CD4-positive, alpha-beta T cell treated with Interleukin-10 for 1 hour (primary cell): ENCODE measurements around the gene HHAT.

Experiments
- DNase-seq: peaks from one replicate; pipeline ENCODE4 v3.0.0-alpha.2; 2020

The HHAT gene

GRCh38 chr1:210691039-210691610 lies 362.4 kb downstream of the HHAT start:
- no peak for DNase-seq

- no peak for DNase-seq
These were observed 364.1 kb downstream of the HHAT start for GRCh38 chr1:210692796-210693195.

DNA sequence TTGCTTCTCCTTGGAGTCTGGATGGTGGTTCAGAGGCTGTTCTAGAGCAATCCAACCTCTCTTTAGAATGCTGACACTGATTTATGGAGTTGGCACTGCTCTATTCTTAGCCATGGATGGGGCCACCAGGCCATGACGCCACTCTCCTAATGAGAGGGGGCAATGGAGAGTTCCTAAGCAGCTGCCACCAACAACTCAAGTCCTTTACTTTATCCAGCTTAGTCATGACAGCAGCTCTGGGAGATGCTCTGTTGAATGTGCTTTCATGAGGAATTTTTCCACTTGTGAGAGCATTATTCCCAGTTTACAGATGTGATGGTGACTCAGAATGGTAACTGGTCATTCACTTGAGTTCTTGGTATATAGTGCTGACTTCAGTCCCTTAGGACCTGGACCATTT lies 366.3 kb downstream of the HHAT start:
- no peak for DNase-seq

- DNase-seq, result no peak
These were observed 368.0 kb downstream of the HHAT start for GRCh38 chr1:210696709-210697108.

DNA sequence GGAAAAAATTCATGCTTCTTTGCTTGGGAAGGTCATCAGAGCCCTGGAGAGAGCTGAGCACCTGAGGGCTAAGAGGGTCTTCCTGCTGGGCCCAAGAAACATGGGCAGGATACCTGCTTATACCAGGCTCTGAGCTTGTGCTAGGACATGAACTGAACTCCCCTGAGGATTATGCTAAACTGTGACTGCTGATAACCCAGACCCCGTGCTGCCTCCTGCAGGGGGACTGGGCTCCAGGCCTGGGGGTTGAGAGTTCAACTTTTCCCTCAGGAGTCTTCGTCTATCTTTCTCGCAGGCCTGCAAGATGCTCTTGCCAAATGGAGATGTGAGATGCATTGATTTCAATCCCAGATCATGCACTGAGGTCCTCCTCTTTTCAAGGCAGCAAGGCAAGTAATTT lies 368.5 kb downstream of the HHAT start:
- DNase-seq, result no peak

DNA sequence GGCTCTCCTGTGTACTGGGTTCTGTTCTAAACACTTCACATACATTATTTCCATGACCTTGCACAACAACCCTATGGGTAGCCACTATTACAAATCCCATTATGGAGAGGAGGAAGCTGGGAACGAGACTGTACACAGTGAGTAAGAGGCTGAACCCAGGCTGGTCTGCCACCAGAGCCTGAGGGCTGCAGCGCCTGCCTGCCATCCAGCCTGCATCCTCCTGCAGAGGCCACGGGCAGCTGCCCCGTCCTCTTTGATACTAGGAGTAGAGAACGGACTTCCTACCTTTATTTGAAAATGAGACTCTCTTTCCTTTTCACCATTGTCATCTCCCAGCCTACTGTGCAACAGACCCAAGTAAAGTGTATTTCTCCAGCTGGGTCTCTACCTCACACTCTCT lies 370.0 kb downstream of the HHAT start:
- DNase-seq, result no peak

GRCh38 chr1:210700083-210700482 lies 371.4 kb downstream of the HHAT start:
- no peak for DNase-seq

- no peak for DNase-seq
These were observed 371.8 kb downstream of the HHAT start for GRCh38 chr1:210700511-210700910.

DNA sequence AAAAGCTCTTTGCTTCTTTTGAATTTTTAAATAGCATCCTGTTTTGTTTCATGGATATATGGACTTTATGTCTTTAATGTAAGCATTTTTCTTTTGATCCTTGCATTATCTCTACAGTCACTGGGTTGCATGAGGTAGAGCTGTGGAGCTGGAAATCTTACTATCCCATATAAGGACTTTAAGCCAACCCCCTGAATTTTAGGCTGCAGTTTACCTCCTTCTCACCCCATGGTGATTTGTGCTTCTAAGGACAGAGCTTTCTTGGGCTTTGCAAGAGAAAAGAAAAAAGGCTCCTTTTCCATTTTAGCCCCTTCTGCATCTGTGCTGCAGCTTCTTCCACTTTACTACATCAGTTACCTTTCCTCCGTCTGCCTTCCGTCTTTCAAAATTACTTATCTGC lies 373.8 kb downstream of the HHAT start:
- DNase-seq, result no peak

- no peak for DNase-seq
These were observed 374.9 kb downstream of the HHAT start for GRCh38 chr1:210703593-210703992.

GRCh38 chr1:210705086-210705485 lies 376.4 kb downstream of the HHAT start:
- no peak for DNase-seq

GRCh38 chr1:210706246-210706645 lies 377.5 kb downstream of the HHAT start:
- no peak for DNase-seq

- DNase-seq, result no peak
These were observed 378.9 kb downstream of the HHAT start for GRCh38 chr1:210707300-210708240.

- DNase-seq, result no peak
These were observed 381.0 kb downstream of the HHAT start for GRCh38 chr1:210709701-210710100.

DNA sequence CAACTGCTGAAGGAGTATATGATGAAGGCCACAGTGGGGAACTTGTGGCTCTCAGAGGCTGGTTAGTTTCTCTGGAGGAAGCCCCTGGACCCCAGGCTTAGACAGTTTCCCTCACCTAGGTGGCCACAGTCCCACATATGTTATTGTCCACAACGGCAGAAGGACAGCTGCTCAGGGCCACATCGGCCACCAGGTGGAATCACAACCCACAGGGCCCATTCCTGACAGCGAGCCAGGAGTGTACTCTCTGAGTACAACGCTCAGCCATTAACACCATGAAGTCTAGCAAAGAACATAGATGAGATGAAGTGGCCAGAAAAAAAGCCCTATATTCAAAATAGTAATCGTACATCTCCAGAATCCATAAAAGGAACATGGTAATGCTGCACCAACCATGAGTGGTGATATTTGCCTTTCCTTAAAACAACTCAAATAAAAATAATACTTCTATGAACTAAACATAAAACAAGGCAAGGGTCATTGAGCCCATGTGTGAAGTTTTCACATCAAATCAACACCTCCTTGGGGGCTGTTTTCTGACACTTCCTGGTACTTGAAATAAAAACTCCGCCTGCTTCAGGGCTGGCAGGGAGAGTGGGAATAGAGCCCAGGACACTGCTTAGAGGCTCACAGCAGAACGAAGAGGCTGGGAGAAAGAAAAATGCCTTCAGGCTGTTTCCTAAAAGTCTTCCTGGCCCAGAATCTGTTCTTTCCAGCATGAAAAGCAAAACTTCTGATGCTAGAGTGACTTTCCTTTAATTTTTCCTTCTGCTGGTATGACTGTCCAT lies 383.3 kb downstream of the HHAT start:
- DNase-seq, result no peak

- no peak for DNase-seq
These were observed 386.4 kb downstream of the HHAT start for GRCh38 chr1:210715072-210715471.

DNA sequence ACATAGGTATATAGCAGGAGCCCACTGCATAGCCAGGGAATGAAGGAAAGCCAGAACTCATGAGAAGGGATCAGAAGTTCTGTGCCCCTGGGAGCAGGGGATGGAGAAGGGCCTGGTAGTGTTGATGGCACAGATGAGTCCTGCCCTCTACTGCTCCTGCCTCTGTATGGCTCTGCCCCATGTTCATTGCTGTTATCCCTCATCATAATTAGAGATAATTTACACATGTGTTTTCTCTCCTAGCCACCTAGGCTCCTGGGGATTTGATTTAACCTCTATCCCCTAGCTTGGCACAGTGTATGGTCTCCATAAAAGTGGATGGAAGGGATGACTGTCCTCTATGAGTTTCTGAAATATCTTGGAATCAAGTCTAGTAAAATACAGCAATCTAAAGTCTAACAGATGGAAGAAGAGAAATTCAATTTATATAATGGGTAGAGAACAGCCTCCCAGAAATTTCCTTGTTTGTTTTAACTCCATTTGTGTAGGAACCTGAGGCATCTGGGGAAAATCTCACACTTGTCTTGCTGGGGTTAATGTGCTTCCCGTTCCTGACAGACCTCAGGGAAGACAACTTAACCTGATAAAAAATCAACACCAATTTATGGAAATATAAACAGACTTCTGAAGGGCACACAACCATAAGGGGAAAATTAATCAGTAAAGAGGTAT lies 393.8 kb downstream of the HHAT start:
- DNase-seq, result no peak

GRCh38 chr1:210723646-210724045 lies 394.9 kb downstream of the HHAT start:
- no peak for DNase-seq

- no peak for DNase-seq
These were observed 396.1 kb downstream of the HHAT start for GRCh38 chr1:210724768-210725167.
